Glutamatergic neuron (in vitro differentiated cells): Measurements from ENCODE around the gene PHRF1. TPM values are rescaled to one million over a fixed set of nuclear protein-coding genes. Genes with fewer than 3 reads are reported as not detected.

ENCODE experiments used
- DNase-seq: peaks from one replicate; pipeline ENCODE4 v3.0.0; 2022
- H3K27ac Mint-ChIP-seq: one replicate; pipeline ENCODE4 v1.8.0; 2020; ENCODE audit warnings: mild to moderate bottlenecking, mixed read lengths, inconsistent platforms; ENCODE audit not compliant: unreplicated experiment
- H3K27me3 Mint-ChIP-seq: one replicate; pipeline ENCODE4 v1.8.0; 2020; ENCODE audit warnings: mild to moderate bottlenecking, moderate library complexity, mixed read lengths, inconsistent platforms; ENCODE audit not compliant: unreplicated experiment
- H3K36me3 Mint-ChIP-seq: one replicate; pipeline ENCODE4 v1.8.0; 2020; ENCODE audit warnings: mild to moderate bottlenecking, mixed read lengths, inconsistent platforms; ENCODE audit not compliant: unreplicated experiment
- H3K4me1 Mint-ChIP-seq: one replicate; pipeline ENCODE4 v1.8.0; 2020; ENCODE audit warnings: mild to moderate bottlenecking, low read depth, mixed read lengths, inconsistent platforms; ENCODE audit not compliant: unreplicated experiment
- H3K4me3 Mint-ChIP-seq: one replicate; pipeline ENCODE4 v1.8.0; 2020; ENCODE audit warnings: mild to moderate bottlenecking, mixed read lengths, inconsistent platforms; ENCODE audit not compliant: unreplicated experiment
- H3K9me3 Mint-ChIP-seq: one replicate; pipeline ENCODE4 v1.8.0; 2020; ENCODE audit warnings: mild to moderate bottlenecking, moderate library complexity, mixed read lengths, inconsistent platforms; ENCODE audit not compliant: unreplicated experiment
- CTCF ChIP-seq: fragments of 200-600 bp; sonication (generic); IDR thresholded peaks from one replicate; pipeline ENCODE4 v1.5.0; 2021; ENCODE audit not compliant: partially characterized antibody, unreplicated experiment
- total RNA-seq: library from RNA; stranded (reverse); fragmentation: NEBNext Ultra II Directional; extraction: Animal tissue kit (Norgen Biotek cat#: 25700); gene quantifications from one replicate; pipeline ENCODE4 v1.2.1, GENCODE V29; 2021; ENCODE audit not compliant: unreplicated experiment

The PHRF1 gene
- total RNA-seq, 1 donor from 2014 or later = 41.6 TPM

- peaks cover 9% of the 10 kb centered on the region for H3K27me3 Mint-ChIP-seq
- H3K4me3 Mint-ChIP-seq = no peak overlapping the region
- TF ChIP-seq CTCF = no peak
- H3K4me1 Mint-ChIP-seq = no peaks in the 10 kb centered on the region
- no peaks in the 10 kb centered on the region for H3K36me3 Mint-ChIP-seq
- no peak for DNase-seq
- H3K27ac Mint-ChIP-seq = no peak overlapping the region
- H3K9me3 Mint-ChIP-seq = peaks cover 9% of the 10 kb centered on the region
Measured at GRCh38 chr11:593347-593746, 17.1 kb downstream of the PHRF1 start.

- peaks cover 12% of the 10 kb centered on the region for H3K9me3 Mint-ChIP-seq
- no peak overlapping the region for H3K4me3 Mint-ChIP-seq
- H3K27ac Mint-ChIP-seq = no peak overlapping the region
- H3K27me3 Mint-ChIP-seq = peaks cover 10% of the 10 kb centered on the region
- TF ChIP-seq CTCF = no peak
- H3K36me3 Mint-ChIP-seq = no peaks in the 10 kb centered on the region
- no peaks in the 10 kb centered on the region for H3K4me1 Mint-ChIP-seq
- DNase-seq = no peak
Measured at GRCh38 chr11:595400-595799, 19.1 kb downstream of the PHRF1 start.

GRCh38 chr11:596374-596773 is 20.1 kb downstream of the PHRF1 start:
- no peak for DNase-seq
- no peaks in the 10 kb centered on the region for H3K4me1 Mint-ChIP-seq

GRCh38 chr11:597166-597725 is 21.0 kb downstream of the PHRF1 start:
- peak; percentile 60 for DNase-seq
- no peaks in the 10 kb centered on the region for H3K4me1 Mint-ChIP-seq
- peaks cover 10% of the 10 kb centered on the region for H3K9me3 Mint-ChIP-seq
- H3K27ac Mint-ChIP-seq = no peak overlapping the region
- peaks cover 10% of the 10 kb centered on the region for H3K27me3 Mint-ChIP-seq
- no peaks in the 10 kb centered on the region for H3K36me3 Mint-ChIP-seq
- no peak overlapping the region for H3K4me3 Mint-ChIP-seq
- no peak for TF ChIP-seq CTCF

More at GRCh38 chr11:596374-596773, 20.1 kb downstream of the PHRF1 start:
- Mint-ChIP-seq H3K36me3 (no peaks in the 10 kb centered on the region), H3K27me3 (peaks cover 10% of the 10 kb centered on the region), H3K27ac (no peak overlapping the region), H3K9me3 (peaks cover 9% of the 10 kb centered on the region), H3K4me3 (no peak overlapping the region)
- TF ChIP-seq CTCF = no peak

- DNase-seq = no peak
- H3K36me3 Mint-ChIP-seq = no peaks in the 10 kb centered on the region
- no peak overlapping the region for H3K27ac Mint-ChIP-seq
- H3K4me3 Mint-ChIP-seq = no peak overlapping the region
- no peak for TF ChIP-seq CTCF
- H3K4me1 Mint-ChIP-seq = no peaks in the 10 kb centered on the region
- peaks cover 9% of the 10 kb centered on the region for H3K9me3 Mint-ChIP-seq
- peaks cover 10% of the 10 kb centered on the region for H3K27me3 Mint-ChIP-seq
Measured at GRCh38 chr11:598005-598680, 21.9 kb downstream of the PHRF1 start.
